SK-N-SH (cell line): Measurements from ENCODE around the gene OPTC. TPM values are rescaled to one million over a fixed set of nuclear protein-coding genes. Genes with fewer than 3 reads are reported as not detected.

Source experiments
- CTCF ChIA-PET: fragments of 300-600, 350-600 bp; formaldehyde crosslinking; extraction: SDS; loops from one replicate; lab custom pipeline; 2021; lab: Yijun Ruan, JAX
- POLR2A ChIA-PET: fragments of 350-600 bp; sonication (Branson Sonifier 250); formaldehyde crosslinking; extraction: SDS; loops from one replicate; lab custom pipeline; 2020; ENCODE audit warnings: antibody characterized with exemption, inconsistent platforms; lab: Yijun Ruan, JAX
- DNase-seq: peaks from one replicate; pipeline ENCODE4 v3.0.0; 2012
- H2AFZ ChIP-seq: fragments of 200-600 bp; sonication (generic); 2 replicates; pipeline ENCODE4 v1.8.1; 2016; ENCODE audit warnings: antibody characterized with exemption, mild to moderate bottlenecking, low read depth
- H3F3A ChIP-seq: fragments of 200-600 bp; sonication (generic); replicated peaks from 2 replicates; pipeline ENCODE3; 2016; ENCODE audit warnings: antibody characterized with exemption, mild to moderate bottlenecking; ENCODE audit not compliant: insufficient read depth
- H3K27ac ChIP-seq, 2 experiments: fragments of 200-500 bp in 1 of 2; fragments of 200-600 bp in 1 of 2; sonication (Bioruptor generic) in 1 of 2; sonication (generic), shearing (Covaris generic) in 1 of 2; 2 replicates each; pipeline versions ENCODE4 v1.5.1 to v1.6.1; 2014 to 2016; ENCODE audit warnings: low read depth in 2 of 2, inconsistent platforms in 1 of 2, low read length in 1 of 2, mild to moderate bottlenecking in 1 of 2, mixed read lengths in 1 of 2
- H3K27me3 ChIP-seq: fragments of 200-600 bp; sonication (generic), shearing (Covaris generic); 2 replicates; pipeline ENCODE4 v1.6.1; 2016; ENCODE audit warnings: mixed run types; ENCODE audit not compliant: insufficient read depth
- H3K36me3 ChIP-seq, 2 experiments: fragments of 200-500 bp in 1 of 2; fragments of 200-600 bp in 1 of 2; sonication (Bioruptor generic) in 1 of 2; sonication (generic) in 1 of 2; replicated peaks in 1 of 2; 2 replicates each; pipeline versions ENCODE3 to v1.5.1; 2014 to 2016; ENCODE audit warnings: low read length in 1 of 2, mild to moderate bottlenecking in 1 of 2; ENCODE audit not compliant: insufficient read depth in 2 of 2, control insufficient read depth in 1 of 2
- H3K4me1 ChIP-seq, 2 experiments: fragments of 200-500 bp in 1 of 2; fragments of 200-600 bp in 1 of 2; sonication (Bioruptor generic) in 1 of 2; sonication (generic), shearing (Covaris generic) in 1 of 2; 2 replicates each; pipeline versions ENCODE4 v1.5.1 to v1.6.1; 2014 to 2016; ENCODE audit warnings: low read depth in 1 of 2, low read length in 1 of 2, mixed run types in 1 of 2; ENCODE audit not compliant: insufficient read depth in 2 of 2, control insufficient read depth in 1 of 2
- H3K4me2 ChIP-seq: fragments of 200-600 bp; sonication (generic), shearing (Covaris generic); 2 replicates; pipeline ENCODE4 v1.6.1; 2017; ENCODE audit warnings: mixed run types
- H3K4me3 ChIP-seq, 2 experiments: fragments of 200-500 bp in 1 of 2; fragments of 200-600 bp in 1 of 2; sonication (Bioruptor generic) in 1 of 2; sonication (generic), shearing (Covaris generic) in 1 of 2; 2 replicates each; pipeline versions ENCODE4 v1.5.1 to v1.8.1; 2014 to 2016; ENCODE audit warnings: low read depth in 2 of 2, inconsistent platforms in 1 of 2, low read length in 1 of 2, mild to moderate bottlenecking in 1 of 2, mixed read lengths in 1 of 2, moderate library complexity in 1 of 2
- H3K79me2 ChIP-seq: fragments of 200-600 bp; sonication (generic); 2 replicates; pipeline ENCODE4 v1.8.1; 2017; ENCODE audit warnings: mild to moderate bottlenecking; ENCODE audit not compliant: insufficient read depth
- H3K9ac ChIP-seq: fragments of 200-600 bp; sonication (generic); 2 replicates; pipeline ENCODE4 v1.6.1; 2017; ENCODE audit warnings: mixed run types
- H3K9me2 ChIP-seq: fragments of 200-600 bp; sonication (generic); 2 replicates; pipeline ENCODE4 v1.6.1; 2017; ENCODE audit warnings: mixed run types
- H3K9me3 ChIP-seq: fragments of 200-600 bp; sonication (generic); 2 replicates; pipeline ENCODE4 v1.6.1; 2017; ENCODE audit warnings: mixed run types, mild to moderate bottlenecking, moderate library complexity
- H4K20me1 ChIP-seq: fragments of 200-600 bp; sonication (generic); 2 replicates; pipeline ENCODE4 v1.6.1; 2017; ENCODE audit warnings: mild to moderate bottlenecking, mixed run types; ENCODE audit not compliant: insufficient read depth
- CTCF ChIP-seq: fragments of 200-600 bp; sonication (generic); IDR thresholded peaks from 2 replicates; pipeline ENCODE4 v1.6.1; 2017; ENCODE audit warnings: antibody characterized with exemption, mild to moderate bottlenecking, moderate library complexity
- EZH2phosphoT487 ChIP-seq: fragments of 200-600 bp; sonication (generic); IDR thresholded peaks from 2 replicates; pipeline ENCODE4 v1.6.1; 2017; ENCODE audit warnings: low read depth, mixed run types, mild to moderate bottlenecking, antibody characterized with exemption, moderate library complexity, borderline replicate concordance
- IRF3 ChIP-seq: fragments of 150-350 bp; IDR thresholded peaks from 2 replicates; pipeline ENCODE4 v1.6.1; 2016; ENCODE audit warnings: mild to moderate bottlenecking, low read depth, low read length
- MAX ChIP-seq: IDR thresholded peaks from 2 replicates; pipeline ENCODE4 v1.4.0; 2012; ENCODE audit warnings: low read depth
- MEF2A ChIP-seq: IDR thresholded peaks from 2 replicates; pipeline ENCODE4 v1.4.0; 2012; ENCODE audit warnings: low read depth, borderline replicate concordance
- NFIC ChIP-seq: IDR thresholded peaks from 2 replicates; pipeline ENCODE4 v1.4.0; 2012; ENCODE audit warnings: borderline replicate concordance
- RFX5 ChIP-seq: IDR thresholded peaks from 2 replicates; pipeline ENCODE4 v1.6.1; 2012; ENCODE audit warnings: mild to moderate bottlenecking, improper control_type of control experiment, low read length
- RXRA ChIP-seq: IDR thresholded peaks from 2 replicates; pipeline ENCODE4 v1.4.0; 2012; ENCODE audit warnings: low read depth, mild to moderate bottlenecking, borderline replicate concordance
- SMC3 ChIP-seq: IDR thresholded peaks from 2 replicates; pipeline ENCODE4 v1.6.1; 2012; ENCODE audit warnings: low read depth, low read length, improper control_type of control experiment
- TEAD4 ChIP-seq: IDR thresholded peaks from 2 replicates; pipeline ENCODE4 v1.4.0; 2012; ENCODE audit warnings: mild to moderate bottlenecking, borderline replicate concordance; ENCODE audit not compliant: insufficient read depth
- USF1 ChIP-seq: IDR thresholded peaks from 2 replicates; pipeline ENCODE4 v1.4.0; 2012; ENCODE audit warnings: low read depth, borderline replicate concordance
- USF2 ChIP-seq: fragments of 150-350 bp; IDR thresholded peaks from 2 replicates; pipeline ENCODE4 v1.6.1; 2017; ENCODE audit warnings: antibody characterized with exemption, low read length, low read depth, borderline replicate concordance
- YY1 ChIP-seq: IDR thresholded peaks from 2 replicates; pipeline ENCODE4 v1.4.0; 2012; ENCODE audit warnings: low read depth, mild to moderate bottlenecking
- ZBTB33 ChIP-seq: IDR thresholded peaks from 2 replicates; pipeline ENCODE4 v1.4.0; 2012; ENCODE audit warnings: low read depth, borderline replicate concordance
- WGBS: methylation state at CpG from one replicate; pipeline ENCODE4 v1.1.6; 2017; ENCODE audit warnings: low lambda C conversion rate; 5-methylcytosine and 5-hydroxymethylcytosine counted together
- polyA plus RNA-seq, 3 experiments: library from polyadenylated mRNA; depleted of rRNA; stranded (reverse); fragments of >200 nt; gene quantifications; 2 replicates each; pipeline ENCODE4 v1.2.3, GENCODE V29; 2012

Gene OPTC
- polyA plus RNA-seq, 1 of the 3 experiments (the other 2 are of a cell fraction) = not detected

- H3K9me2 ChIP-seq = no peaks in the 10 kb centered on the region
- TF ChIP-seq NFIC = no peak
- TF ChIP-seq IRF3 = no peak
- TF ChIP-seq ZBTB33 = no peak
- no peak for TF ChIP-seq EZH2phosphoT487
- no peak for TF ChIP-seq USF2
- TF ChIP-seq MAX = no peak
- TF ChIP-seq TEAD4 = no peak
- no peak for TF ChIP-seq YY1
- no peak for TF ChIP-seq SMC3
- no peak for TF ChIP-seq MEF2A
- TF ChIP-seq RFX5 = no peak
- no peak for TF ChIP-seq CTCF
- TF ChIP-seq RXRA = no peak
- TF ChIP-seq USF1 = no peak
- H3K79me2 ChIP-seq = no peaks in the 10 kb centered on the region
- no peak overlapping the region for H3K4me2 ChIP-seq
- no peak for DNase-seq
- H3K4me1 ChIP-seq = peaks cover 24 to 27% of the 10 kb centered on the region in 2 experiments
- CTCF ChIA-PET = interaction anchor here (0.6 to 1.5 kb wide), 2 partner anchors 176 to 906 kb away, joined by 4 read pairs; no protein-coding TSS in a partner anchor
- H3K27me3 ChIP-seq = no peaks in the 10 kb centered on the region
- H3F3A ChIP-seq = peaks cover 10% of the 10 kb centered on the region
- no peaks in the 10 kb centered on the region for H3K36me3 ChIP-seq
- H3K27ac ChIP-seq = no peak overlapping the region
- H3K9ac ChIP-seq = no peak overlapping the region
- H4K20me1 ChIP-seq = no peaks in the 10 kb centered on the region
- WGBS = 100% methylated on average over 4 of the region's 4 CpGs
- no peaks in the 10 kb centered on the region for H3K9me3 ChIP-seq
- no peak overlapping the region for H3K4me3 ChIP-seq
- no peak overlapping the region for H2AFZ ChIP-seq
- POLR2A ChIA-PET = no interaction called here
Observed at GRCh38 chr1:203524824-203525223, 30.9 kb downstream of the OPTC start.
